Effector CD8-positive, alpha-beta T cell (primary cell): ENCODE measurements around the gene RBM28.

Experiments
- DNase-seq: peaks from one replicate; lab custom pipeline; 2025; lab: John Stamatoyannopoulos, UW
- total RNA-seq, 4 experiments: gene quantifications; one replicate each; lab custom pipeline; 2026; lab: John Stamatoyannopoulos, UW

The RBM28 gene, protein sequence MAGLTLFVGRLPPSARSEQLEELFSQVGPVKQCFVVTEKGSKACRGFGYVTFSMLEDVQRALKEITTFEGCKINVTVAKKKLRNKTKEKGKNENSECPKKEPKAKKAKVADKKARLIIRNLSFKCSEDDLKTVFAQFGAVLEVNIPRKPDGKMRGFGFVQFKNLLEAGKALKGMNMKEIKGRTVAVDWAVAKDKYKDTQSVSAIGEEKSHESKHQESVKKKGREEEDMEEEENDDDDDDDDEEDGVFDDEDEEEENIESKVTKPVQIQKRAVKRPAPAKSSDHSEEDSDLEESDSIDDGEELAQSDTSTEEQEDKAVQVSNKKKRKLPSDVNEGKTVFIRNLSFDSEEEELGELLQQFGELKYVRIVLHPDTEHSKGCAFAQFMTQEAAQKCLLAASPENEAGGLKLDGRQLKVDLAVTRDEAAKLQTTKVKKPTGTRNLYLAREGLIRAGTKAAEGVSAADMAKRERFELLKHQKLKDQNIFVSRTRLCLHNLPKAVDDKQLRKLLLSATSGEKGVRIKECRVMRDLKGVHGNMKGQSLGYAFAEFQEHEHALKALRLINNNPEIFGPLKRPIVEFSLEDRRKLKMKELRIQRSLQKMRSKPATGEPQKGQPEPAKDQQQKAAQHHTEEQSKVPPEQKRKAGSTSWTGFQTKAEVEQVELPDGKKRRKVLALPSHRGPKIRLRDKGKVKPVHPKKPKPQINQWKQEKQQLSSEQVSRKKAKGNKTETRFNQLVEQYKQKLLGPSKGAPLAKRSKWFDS
- total RNA-seq = 78.7 to 96.2 (median 80.3) reads per million in 4 experiments

DNA sequence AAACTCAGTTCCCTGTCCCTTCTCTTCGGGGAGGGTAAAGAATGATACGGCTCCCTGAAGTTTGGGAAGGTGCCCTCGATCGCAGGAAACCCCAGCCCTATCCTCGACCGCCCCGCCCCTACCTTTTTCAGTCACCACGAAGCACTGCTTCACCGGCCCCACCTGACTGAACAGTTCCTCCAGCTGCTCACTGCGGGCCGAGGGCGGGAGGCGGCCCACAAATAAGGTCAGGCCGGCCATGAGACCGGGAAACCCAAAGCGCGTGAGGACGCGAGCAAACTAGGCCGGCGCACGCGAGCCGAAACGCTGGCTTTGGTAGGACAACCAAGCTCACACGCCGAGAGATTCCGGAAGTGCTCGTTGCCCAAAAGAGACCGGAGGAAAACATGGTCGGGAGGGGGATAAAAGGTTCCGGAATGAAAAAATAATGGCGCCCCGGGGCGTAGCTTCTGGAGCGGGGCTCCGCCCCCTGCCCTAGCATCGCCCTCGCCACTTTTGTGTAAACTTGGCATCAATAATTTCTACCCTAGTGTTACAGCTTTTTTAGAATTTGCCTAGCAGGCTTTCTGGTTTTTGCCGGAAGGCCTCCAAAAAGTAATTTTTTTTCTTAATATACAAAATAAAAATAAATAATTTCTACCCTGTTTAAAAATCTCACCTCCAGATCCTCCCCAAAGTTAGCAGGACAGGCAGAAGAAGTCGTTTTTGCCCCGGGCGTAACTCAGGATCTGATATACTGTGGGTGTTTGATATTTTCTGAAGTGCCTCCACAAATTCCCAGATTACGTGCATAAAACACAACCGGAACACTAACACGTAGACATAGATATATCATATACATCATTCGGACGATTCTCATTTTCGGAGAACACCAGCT, at the start of gene RBM28:
Gene RBM28, minus strand, starts transcription at position 355 of the 877 bp plus-strand sequence. Its CDS starts 115 bp downstream, at position 240.
- peak; percentile 73 for DNase-seq

DNA sequence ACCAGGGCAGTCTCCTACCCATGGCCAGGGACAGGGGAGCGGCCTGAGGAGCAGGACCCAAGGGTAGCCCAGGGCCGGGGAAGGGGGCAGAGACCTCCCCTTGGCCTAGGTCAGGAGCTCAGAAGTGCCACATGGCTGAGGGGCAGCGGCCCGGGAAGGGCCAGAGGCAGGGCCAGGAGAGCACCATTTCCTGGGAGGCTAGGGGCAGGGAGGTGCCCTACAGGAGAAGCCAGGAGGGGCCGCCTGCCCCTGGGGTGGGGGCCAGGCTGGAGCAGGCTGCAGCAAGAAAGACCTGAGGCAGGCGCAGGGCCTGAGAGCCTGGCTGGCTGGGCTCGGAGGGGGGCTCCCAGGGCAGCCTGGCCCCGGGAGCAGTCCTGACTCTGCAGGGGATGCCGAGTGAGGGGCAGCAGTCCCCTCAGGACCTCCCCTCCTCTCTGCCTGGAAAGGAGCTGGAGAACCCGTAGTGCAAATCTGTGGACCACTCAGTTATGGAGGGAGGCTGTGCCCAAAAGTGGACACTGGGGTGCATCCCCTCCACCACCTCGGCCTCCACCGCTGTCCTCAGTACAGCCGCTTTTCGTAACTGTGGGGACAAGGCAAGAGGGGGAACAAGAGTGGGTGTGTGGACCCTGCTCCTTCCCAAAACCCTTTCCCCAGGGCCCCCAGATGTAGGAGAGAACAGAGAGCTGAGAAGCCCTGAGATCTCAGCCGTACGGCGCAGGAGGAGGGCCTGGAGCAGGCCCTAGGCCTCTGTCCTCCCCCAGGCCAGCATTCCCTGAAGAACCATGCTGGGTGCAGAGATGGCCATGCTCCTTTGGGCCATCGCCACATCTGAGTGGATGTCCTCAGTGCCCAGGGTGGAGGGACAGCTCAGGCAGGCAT, 49.0 kb upstream of the RBM28 start:
- no peak for DNase-seq

DNA sequence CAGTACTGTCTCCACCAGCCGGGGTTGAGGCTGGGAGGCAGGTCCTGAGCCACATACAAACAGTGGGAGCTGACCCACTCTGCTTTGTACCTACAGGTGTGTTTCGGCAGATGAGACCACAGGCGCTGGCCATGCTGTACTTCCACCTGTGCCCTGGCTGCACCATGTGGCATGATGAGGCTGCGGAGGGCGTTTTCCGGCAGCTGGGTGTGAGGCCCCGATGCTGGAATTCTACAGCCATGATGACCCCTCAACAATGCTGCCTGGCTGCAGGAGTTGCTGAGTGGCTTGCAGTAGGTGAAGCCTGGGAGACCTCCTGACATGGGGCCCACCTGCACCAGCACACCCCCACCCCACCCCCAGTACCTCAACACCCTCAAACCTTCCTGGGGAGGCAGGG, 48.1 kb upstream of the RBM28 start:
- no peak for DNase-seq

DNA sequence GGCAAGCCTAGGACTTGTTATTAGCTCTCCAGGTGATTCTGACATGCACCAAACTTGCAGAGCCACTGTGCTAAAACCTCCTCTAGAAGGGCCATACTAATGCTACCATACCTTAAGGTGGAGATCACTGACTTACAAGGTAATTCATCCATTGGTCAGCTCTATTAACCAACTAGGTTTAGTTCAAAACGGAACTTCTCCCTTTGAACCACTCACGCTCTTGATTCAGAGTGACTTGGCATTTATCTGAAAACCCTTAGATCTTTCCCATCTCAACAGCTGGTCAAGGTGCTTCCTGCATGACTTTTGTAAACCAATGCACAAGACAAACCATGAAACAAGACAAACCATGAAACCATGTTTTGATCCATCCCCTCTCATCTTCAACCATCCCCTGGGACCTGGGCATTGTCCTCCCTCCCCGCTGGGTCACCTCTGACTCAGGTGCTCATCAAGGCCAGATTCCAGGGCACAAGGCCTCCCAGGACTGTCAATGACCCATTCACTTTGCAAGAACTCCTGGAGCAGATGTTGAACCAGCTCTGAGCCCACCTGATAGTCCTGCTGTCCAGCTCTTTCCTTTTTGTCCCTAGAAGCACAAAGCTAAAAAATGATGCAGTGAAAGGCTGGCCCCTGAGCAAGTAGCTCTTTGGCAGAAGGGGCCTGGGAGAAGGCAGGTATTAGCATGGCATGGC, 47.3 kb upstream of the RBM28 start:
- no peak for DNase-seq

DNA sequence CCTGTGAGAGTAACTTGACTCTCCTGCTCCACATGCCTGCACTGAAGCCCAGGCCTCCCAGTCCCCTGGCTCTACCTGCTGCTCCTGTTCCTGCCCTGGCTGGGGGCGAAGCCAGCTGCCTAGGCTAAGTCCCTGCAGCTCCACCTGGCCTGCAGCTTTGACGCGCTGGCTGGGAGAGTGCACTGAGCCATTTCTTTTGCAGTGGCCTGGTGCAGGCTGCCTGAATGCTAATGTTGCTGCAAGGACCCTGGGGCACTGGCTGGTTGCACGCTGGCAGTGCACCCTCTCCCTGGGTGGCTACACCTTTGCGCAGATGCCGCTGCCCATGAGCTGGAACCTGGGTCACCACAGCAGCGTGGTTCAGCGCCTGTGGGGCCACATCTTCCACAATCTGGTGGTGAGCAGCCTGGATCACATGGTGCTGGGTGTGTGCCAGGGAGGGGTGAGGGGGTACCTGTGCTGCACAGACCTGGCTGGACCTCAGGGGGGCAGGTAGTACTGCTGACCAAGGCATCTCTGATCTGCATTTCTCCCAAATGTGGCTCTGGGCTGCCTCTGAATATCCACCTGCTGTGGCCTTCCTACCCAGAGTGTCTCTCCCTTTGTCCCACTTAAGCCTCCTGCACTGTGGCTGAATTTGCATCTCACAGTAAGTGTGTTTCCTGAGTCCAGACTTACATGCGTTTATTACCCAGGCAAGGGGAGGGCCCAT, 46.1 kb upstream of the RBM28 start:
- no peak for DNase-seq

DNA sequence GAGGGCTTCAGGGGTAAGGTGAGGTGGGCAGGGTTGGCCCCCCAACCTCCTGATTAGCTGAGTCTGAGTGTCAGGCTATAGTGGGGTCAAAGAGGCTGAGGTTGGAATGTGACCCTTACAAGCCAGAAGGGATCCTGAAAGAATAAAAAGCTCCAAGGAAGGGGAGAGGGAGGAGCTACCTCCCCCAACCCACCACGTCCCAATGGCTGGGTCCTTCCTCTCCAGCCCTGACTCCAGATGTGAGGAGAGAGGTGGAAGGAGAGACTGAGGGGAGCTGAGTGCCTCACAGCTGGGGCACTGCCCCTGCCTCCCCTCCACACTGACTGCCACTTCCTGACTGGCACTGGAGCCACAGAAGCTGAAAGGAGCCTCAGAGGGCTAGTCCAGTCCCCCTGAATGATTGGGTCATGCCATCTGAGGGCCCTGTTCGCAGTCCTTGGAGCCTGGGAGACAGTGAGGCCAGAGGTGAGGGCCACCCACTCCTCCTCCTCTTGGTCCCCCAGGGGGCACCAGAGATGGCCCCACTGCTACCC, 45.4 kb upstream of the RBM28 start:
- no peak for DNase-seq

DNA sequence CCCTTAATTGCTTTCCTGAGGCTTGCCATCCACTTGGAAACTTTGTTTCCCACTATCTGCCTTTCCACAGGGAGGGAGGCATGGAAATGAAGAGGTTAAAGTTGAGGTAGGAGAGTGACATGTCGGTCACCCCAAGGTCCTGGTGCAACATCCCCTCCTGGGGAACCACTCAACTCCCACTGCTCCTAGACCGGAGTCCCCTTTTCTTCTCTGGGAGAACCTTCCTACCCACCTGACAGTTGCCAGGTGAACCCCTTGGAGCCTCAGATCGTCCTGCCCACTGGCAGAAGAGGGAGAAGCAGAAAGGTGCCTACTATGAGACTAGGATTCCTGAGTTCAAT, 44.4 kb upstream of the RBM28 start:
- no peak for DNase-seq

DNA sequence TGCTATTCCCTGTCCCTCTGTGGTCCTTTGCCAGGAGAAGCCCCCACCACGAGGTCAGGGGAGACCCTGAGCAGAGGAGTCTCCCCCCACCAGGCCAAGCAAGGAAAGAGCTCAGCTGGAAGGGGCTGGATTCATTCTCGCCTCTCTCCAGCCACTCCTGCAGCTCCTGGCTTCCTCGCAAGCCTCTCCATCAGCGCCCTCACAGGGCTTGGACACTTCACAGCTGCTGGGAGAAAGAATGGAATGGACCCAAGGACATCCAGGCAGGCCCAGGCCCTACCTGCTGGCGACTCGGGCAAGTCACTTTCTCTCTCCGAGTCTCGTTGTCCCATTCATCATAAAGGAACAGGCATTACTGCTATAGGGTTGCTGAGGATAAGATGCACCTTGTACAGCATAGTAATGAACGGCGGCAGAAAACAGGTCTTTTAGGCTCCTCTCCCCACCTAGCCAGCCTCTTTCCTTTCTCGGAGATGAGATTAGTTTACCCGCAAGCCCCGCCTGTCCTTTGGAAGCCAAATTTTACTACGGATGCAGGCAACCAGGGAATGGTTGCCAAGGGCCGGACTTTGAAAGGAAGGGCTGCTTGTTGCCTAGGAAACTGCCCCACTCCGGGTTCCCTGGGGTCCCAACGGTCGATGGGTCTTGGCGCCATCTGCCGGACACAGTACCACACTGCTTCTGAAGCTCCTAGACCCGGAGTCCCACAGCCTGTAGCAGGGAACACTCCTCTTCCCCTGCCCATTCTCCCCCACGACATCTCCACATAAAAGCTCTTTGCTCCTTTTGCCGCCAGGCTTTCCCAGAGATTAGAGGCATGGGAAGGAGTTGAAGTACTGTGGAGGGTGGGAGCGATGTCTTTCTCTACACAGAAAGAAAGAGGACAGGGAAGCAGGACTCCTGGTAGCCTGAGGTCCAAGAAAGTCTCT, 43.8 kb upstream of the RBM28 start:
- DNase-seq = peak; percentile 55

DNA sequence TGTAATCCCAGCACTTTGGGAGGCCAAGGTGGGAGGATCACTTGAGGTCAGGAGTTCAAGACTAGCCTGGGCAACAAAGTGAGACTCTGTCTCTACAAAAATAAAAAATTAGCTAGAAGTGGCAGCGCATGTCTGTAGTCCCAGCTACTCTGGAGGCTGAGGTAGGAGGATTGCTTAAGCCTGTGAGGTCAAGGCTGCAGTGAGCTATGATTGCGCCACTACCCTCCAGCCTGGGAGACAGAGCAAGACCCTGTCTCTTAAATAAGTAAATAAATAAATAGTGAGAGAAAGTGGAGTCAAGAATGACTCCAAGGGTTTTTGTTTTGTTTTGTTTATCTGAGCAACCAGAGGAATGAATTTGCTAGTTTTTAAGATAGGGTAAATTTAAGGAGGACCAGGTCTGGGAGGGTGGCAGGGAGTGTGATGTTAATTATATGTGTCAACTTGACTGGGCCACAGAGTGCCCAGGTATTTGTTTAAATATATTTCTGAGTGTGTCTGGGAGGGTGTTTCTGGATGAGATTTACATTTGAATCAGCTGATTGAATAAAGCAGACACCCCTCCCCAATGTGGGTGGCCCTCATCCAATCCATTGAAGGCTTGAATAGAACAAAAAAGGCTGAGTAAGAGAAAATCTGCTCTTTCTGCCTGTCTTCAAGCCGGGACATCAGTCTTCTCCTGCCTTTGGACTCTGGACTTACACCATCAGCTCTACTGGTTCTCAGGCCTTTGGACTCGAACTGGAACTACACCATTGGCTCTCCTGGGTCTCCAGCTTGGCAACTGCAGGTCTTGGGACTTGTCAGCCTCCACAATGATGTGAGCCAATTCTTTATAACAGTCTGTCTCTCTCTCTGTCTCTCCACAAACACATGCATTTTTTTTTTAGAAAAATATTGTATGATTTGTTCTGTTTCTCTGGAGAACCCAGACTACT, 42.5 kb upstream of the RBM28 start:
- DNase-seq = no peak

DNA sequence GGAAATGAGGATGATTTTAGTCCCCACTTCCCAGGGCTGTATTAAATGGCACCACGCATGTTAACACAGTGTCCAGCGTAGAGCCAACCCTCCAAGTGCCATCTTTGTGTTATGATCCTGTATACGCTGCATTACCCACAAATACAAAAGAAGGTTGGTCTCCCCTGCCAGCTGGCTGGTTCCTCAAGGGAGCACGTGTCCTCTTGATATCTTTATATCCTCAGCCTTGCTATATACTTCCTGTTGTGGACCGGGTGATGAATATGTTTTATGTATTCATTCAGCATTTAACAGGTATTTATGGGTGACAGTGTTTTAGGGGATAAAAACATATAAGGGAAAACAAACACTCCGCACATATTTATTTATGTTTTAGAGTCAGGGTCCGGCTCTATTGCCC, 41.0 kb upstream of the RBM28 start:
- DNase-seq = no peak

DNA sequence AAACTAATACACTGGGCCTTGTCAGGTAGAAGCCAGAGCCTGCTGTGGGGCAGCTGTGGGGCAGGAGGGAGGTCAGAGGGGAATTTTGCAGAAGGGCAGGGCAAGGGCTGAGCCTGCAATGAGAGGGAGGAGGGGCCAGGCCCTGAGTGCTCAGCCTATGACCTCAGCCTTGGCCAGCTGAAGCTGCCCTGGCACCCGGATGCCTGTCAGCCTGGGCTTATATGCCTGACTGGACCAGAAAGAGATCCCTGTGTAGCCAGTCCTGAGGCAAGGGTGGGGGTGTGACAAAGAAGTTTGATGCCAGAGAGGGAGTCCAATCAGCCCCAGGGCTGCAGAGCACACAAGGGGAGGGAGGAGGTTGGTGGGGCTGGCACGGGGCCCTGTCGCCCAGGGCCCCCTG, 40.1 kb upstream of the RBM28 start:
- DNase-seq = no peak

DNA sequence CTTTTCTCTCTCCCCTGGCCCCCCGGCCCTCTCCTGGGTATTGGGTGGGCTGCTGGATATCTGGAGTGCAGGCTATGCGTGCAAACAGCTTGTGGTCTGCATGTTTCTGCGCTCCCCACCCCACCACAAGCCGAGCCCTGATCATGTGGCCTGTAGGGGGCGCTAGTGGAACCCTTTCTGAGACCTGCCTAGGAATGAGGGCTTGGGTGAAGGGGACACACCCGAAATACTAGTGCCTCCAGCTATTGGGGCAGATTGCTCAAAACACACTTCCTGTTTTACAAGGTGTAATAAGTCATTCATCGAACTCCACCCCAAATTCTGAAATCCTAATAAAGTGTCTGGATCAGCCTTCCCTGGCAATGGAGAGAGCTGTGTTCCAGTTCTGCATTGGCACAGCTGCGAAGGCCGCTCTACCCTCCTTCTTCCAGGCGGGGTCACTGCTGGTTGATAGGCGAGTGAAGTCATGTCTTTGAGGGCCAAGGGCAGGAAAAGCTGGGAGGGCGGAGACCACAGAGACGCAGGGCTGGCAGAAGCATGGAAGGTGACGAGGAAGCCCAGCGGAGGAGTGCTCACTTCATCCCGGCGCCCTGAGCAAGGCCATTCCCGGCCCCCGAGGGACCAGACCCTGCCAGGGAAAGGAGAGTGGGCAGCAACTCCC, 37.6 kb upstream of the RBM28 start:
- DNase-seq = peak; percentile 22

DNA sequence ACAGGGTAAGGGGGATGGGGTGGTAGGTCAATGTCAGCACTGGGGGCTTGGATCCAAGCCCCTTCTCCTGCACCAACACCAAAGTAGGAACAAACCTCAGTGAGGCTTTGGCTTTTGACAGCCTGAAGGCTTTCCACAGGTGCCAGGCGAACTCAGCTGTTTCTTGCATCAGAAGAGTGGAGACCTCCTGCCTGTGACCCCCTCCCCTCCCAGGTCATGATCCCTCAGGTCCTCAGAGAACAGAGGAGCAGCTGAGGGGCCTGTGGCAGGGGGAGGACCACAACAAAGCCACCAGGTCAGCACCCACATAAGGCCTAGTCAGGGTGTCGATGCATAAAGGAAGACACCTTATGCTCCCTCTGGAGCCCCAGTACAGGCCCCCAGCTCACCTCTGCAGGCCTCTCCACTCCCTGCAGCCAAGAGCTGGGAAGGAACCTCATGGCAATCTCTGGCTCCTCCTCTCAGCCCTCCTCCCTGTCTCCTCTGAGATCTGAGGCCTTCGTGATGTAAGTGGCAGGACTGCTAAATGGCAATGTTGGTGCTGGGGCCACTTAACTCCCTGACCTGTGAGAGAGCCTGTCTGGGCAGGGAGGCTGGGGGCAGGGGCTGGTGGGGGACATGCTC, 36.9 kb upstream of the RBM28 start:
- no peak for DNase-seq

DNA sequence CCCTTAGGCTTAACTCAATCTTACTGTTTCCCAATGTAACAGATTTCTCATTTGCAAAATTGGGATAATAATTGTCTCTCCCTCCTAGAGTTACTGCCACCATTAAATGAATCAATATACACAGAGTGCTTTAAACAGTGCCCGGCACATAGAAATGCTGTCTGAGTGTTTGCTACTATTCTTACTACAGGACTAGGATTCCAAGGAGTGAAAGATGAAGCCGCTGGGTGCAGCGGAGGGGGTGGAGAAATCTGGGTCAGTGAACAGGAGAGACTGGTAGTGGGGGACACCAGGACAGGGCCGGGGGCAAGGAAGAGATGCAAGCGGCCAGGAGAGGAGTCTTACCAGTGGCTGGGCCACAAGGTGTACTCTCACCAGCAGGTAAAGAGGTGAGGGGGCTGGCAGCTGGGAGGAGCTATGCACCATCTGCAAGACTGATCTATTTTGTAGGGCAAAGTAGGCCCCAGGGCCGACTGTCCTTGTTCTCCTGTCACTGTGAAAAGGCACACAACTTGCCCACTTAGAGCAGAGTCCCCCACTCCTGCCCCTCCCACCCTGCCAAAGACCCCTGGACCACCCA, 36.3 kb upstream of the RBM28 start:
- no peak for DNase-seq

DNA sequence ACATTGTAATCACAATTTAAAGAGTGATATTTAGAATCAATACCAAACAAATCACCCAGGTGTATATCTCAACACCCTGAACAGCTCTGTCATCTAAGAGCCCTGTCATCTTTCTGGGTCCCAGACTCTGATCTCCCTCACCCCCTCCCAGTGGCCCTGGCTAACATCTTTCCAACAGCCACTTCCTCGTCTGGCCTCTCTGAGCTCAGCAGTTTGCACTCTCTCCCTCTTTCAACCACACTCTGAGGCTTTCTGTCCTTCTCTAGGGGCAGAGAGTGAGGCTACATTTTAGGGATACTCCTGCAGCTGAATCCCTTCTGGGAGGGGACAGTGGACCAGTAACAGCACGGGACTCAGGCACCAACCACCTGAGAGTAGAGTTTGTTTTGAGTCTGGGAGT, 34.9 kb upstream of the RBM28 start:
- DNase-seq = no peak

DNA sequence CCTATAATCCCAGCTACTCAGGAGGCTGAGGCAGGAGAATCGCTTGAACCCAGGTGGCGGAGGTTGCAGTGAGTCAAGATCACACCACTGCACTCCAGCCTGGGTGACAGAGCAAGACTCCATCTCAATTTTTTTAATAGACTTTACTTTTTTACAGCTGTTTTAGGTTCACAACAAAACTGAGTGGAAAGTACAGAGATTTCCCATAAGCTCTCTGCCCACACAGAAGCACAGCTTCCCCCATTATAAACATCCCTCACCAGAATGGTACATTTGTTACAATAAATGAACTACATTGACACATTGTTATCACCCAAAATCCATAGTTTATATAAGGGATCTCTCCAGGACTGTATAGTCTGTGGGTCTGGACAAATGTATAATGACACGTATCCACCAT, 32.4 kb upstream of the RBM28 start:
- no peak for DNase-seq
